A549 (cell line): ENCODE measurements around the gene NFYC.

Experiments used
- CTCF ChIP-seq: fragments of >200 bp; sonication (Bioruptor Twin); formaldehyde crosslinking; IDR thresholded peaks from 3 replicates; pipeline ENCODE4 v1.5.1; 2016
- E2F6 ChIP-seq: IDR thresholded peaks from 2 replicates; pipeline ENCODE4 v1.6.1; 2012; ENCODE audit warnings: low read depth, borderline replicate concordance
- EP300 ChIP-seq, 2 experiments: fragments of >200 bp; sonication (Bioruptor Twin); formaldehyde crosslinking; IDR thresholded peaks; 2 replicates in 1 of 2; 3 replicates in 1 of 2; pipeline ENCODE4 v1.6.1; 2016 to 2017
- ESRRA ChIP-seq: fragments of 150-350 bp; IDR thresholded peaks from 2 replicates; pipeline ENCODE4 v1.6.1; 2014; ENCODE audit warnings: mild to moderate bottlenecking, low read length, borderline replicate concordance
- FOSB ChIP-seq: fragments of 250-450 bp; sonication (Bioruptor Pico); IDR thresholded peaks from 2 replicates; pipeline ENCODE4 v1.5.0; 2020; ENCODE audit warnings: mild to moderate bottlenecking, moderate library complexity
- JUNB ChIP-seq: fragments of >200 bp; sonication (Bioruptor Twin); formaldehyde crosslinking; IDR thresholded peaks from 2 replicates; pipeline ENCODE4 v1.6.1; 2016
- MAX ChIP-seq: IDR thresholded peaks from 2 replicates; pipeline ENCODE4 v1.6.1; 2012
- MAZ ChIP-seq: fragments of 150-350 bp; IDR thresholded peaks from 2 replicates; pipeline ENCODE4 v1.6.1; 2014; ENCODE audit warnings: antibody characterized with exemption, low read depth, low read length, borderline replicate concordance
- RAD21 ChIP-seq, 2 experiments: fragments of >200 bp in 1 of 2; sonication (Bioruptor Twin) in 1 of 2; formaldehyde crosslinking in 1 of 2; IDR thresholded peaks in 1 of 2; conservative IDR thresholded peaks in 1 of 2; 2 replicates in 1 of 2; 3 replicates in 1 of 2; pipeline ENCODE4 v1.6.1; 2012 to 2018; ENCODE audit warnings: inconsistent platforms in 1 of 2
- REST ChIP-seq: fragments of 200-600 bp; sonication (generic); IDR thresholded peaks from 2 replicates; pipeline ENCODE4 v1.6.1; 2016; ENCODE audit warnings: antibody characterized with exemption, mild to moderate bottlenecking, moderate library complexity

- no peak for TF ChIP-seq RAD21 (conservative IDR thresholded peaks at IDR 0.05 in 1 of 2, IDR thresholded peaks at IDR 0.05 in 1 of 2)
- no peak for TF ChIP-seq REST
- no peak for TF ChIP-seq EP300 (IDR thresholded peaks at IDR 0.05)
- TF ChIP-seq ESRRA, result no peak
- TF ChIP-seq CTCF, result no peak
- no peak for TF ChIP-seq JUNB
- TF ChIP-seq MAX, result no peak
- no peak for TF ChIP-seq FOSB
- TF ChIP-seq E2F6, result no peak
- TF ChIP-seq MAZ, result no peak
These were observed 42.4 kb upstream of the NFYC start for GRCh38 chr1:40648928-40649591.
